Esophagus squamous epithelium (tissue), 5 donors: ENCODE results near the gene MCC. TPM values are rescaled to one million over a fixed set of nuclear protein-coding genes. Genes with fewer than 3 reads are reported as not detected.

Source experiments
- DNase-seq: peaks from one replicate; lab custom pipeline; 2025; lab: John Stamatoyannopoulos, UW
- H3K27ac ChIP-seq, 4 donors: fragments of 200-600 bp; sonication (generic); one replicate each; pipeline ENCODE4 v1.5.1; 2016 to 2019; ENCODE audit warnings: mild to moderate bottlenecking in 1 of 4
- H3K27me3 ChIP-seq, 4 donors: fragments of 200-600 bp; sonication (generic); 1 replicate in 3 of 4; 2 replicates in 1 of 4; pipeline versions ENCODE4 v1.5.1 to v1.6.0; 2017 to 2021; ENCODE audit warnings: antibody characterized with exemption in 1 of 4
- H3K36me3 ChIP-seq, 3 donors: fragments of 200-600 bp; sonication (generic); one replicate each; pipeline ENCODE4 v1.5.1; 2016 to 2019
- H3K4me1 ChIP-seq, 3 donors: fragments of 200-600 bp; sonication (generic); one replicate each; pipeline ENCODE4 v1.5.1; 2017 to 2019
- H3K4me3 ChIP-seq, 4 donors: fragments of 200-600 bp; sonication (generic); 1 replicate in 3 of 4; 2 replicates in 1 of 4; pipeline ENCODE4 v1.5.1; 2016 to 2019; ENCODE audit warnings: mild to moderate bottlenecking in 2 of 4, moderate library complexity in 1 of 4
- H3K9me3 ChIP-seq, 3 donors: fragments of 200-600 bp; sonication (generic); one replicate each; pipeline ENCODE4 v1.5.1; 2016 to 2019
- POLR2A ChIP-seq, 4 donors: fragments of 450-650 bp; IDR thresholded peaks; one replicate each; pipeline ENCODE4 v1.6.1; 2017; ENCODE audit warnings: antibody characterized with exemption in 4 of 4, mild to moderate bottlenecking in 4 of 4, moderate library complexity in 3 of 4
- WGBS, 2 donors: methylation state at CpG; one replicate each; pipeline ENCODE4 v1.1.5; 2018; 5-methylcytosine and 5-hydroxymethylcytosine counted together
- intact Hi-C: fragments of 100-400 bp; cut with DNase I; formaldehyde crosslinking; loops from one replicate; pipeline ENCODE4 v1.15.0; 2022
- total RNA-seq, 4 donors: library from RNA; depleted of rRNA; stranded (reverse); fragments of >200 nt; gene quantifications; one replicate each; pipeline ENCODE4 v1.1.0, GENCODE V29; 2016
- TF ChIP-seq, protein P1 (sequence below), 6 experiments: fragments of 450-650 bp in 4 of 6; fragments of 200-600 bp in 2 of 6; sonication (generic) in 2 of 6; IDR thresholded peaks; one replicate each; pipeline ENCODE4 v1.5.1; 2016 to 2019; ENCODE audit warnings: antibody characterized with exemption in 6 of 6, mild to moderate bottlenecking in 4 of 6, moderate library complexity in 4 of 6
- donor health status: DM: yes; HTN: yes; CAD: no.

MCC gene
- total RNA-seq, 4 donors from 2014 or later = 41.6 to 45.4 (median 43.4) TPM

DNA sequence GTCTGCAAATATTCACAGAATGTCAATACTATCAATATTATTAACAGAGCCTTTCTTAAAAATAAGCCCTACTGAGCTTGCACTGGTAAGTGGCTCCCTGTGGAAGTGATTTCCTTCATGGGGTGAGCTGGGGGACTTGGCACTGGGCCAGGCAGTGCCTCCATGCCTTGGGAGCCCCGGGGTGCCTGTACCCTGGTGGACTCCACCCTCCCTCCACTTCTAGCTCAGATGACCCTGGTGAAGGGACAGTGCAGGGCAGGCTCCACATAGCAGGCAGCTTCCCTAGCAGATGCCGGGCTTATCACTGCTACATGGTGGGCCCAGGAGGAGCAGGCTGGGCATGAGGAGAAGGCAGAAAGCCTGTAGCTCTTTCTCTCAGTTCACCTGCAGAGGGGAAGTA is 392.4 kb downstream of the MCC start:
- peaks cover 0 to 74% (median 0%) of the 10 kb centered on the region in 3 donors for H3K36me3 ChIP-seq
- DNase-seq = no peak
- H3K4me3 ChIP-seq = no peak overlapping the region
- intact Hi-C loops = no loop called here
- no peak overlapping the region for H3K27ac ChIP-seq
- TF ChIP-seq, protein P1, sequence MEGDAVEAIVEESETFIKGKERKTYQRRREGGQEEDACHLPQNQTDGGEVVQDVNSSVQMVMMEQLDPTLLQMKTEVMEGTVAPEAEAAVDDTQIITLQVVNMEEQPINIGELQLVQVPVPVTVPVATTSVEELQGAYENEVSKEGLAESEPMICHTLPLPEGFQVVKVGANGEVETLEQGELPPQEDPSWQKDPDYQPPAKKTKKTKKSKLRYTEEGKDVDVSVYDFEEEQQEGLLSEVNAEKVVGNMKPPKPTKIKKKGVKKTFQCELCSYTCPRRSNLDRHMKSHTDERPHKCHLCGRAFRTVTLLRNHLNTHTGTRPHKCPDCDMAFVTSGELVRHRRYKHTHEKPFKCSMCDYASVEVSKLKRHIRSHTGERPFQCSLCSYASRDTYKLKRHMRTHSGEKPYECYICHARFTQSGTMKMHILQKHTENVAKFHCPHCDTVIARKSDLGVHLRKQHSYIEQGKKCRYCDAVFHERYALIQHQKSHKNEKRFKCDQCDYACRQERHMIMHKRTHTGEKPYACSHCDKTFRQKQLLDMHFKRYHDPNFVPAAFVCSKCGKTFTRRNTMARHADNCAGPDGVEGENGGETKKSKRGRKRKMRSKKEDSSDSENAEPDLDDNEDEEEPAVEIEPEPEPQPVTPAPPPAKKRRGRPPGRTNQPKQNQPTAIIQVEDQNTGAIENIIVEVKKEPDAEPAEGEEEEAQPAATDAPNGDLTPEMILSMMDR (IDR thresholded peaks at IDR 0.05) = no peak
- TF ChIP-seq POLR2A (IDR thresholded peaks at IDR 0.05) = no peak
- H3K9me3 ChIP-seq = no peaks in the 10 kb centered on the region
- H3K27me3 ChIP-seq = no peaks in the 10 kb centered on the region
- peaks cover 2 to 5% (median 2%) of the 10 kb centered on the region in 3 donors for H3K4me1 ChIP-seq
- WGBS, 2 donors = 80% methylated on average over 2 of the region's 2 CpGs; no CpG with 5 or more reads in 1 of the 2 donors

DNA sequence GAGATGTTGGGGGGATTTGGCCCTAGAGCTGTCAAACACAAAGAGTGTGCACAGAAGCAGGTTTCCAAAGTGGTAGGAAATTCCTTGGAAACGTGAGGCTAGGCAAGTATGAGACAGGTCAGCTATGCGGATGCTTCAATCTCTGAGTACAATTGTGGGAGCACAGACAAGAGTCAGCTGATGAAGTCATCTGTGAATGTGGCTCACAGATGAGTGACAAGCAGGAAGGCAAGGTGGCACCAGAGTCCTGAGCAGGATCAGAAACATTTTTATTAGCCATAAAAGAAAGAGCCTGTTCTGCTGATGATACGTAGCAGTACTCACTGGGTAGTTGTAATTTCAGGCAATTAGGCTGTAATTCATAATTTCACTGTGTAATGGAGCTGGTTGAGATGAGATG is 394.7 kb downstream of the MCC start:
- intact Hi-C loops = no loop called here
- Histone ChIP-seq H3K9me3 (no peaks in the 10 kb centered on the region), H3K36me3 (peaks cover 0 to 60% (median 0%) of the 10 kb centered on the region in 3 donors), H3K27ac (no peak overlapping the region), H3K4me1 (peaks cover 11 to 22% (median 12%) of the 10 kb centered on the region in 3 donors), H3K27me3 (no peaks in the 10 kb centered on the region), H3K4me3 (no peak overlapping the region)
- no peak for DNase-seq
- TF ChIP-seq, protein P1 (IDR thresholded peaks at IDR 0.05) = no peak
- TF ChIP-seq POLR2A (IDR thresholded peaks at IDR 0.05) = no peak
- WGBS, 2 donors = 82 to 88% methylated on average over 3 of the region's 3 CpGs

DNA sequence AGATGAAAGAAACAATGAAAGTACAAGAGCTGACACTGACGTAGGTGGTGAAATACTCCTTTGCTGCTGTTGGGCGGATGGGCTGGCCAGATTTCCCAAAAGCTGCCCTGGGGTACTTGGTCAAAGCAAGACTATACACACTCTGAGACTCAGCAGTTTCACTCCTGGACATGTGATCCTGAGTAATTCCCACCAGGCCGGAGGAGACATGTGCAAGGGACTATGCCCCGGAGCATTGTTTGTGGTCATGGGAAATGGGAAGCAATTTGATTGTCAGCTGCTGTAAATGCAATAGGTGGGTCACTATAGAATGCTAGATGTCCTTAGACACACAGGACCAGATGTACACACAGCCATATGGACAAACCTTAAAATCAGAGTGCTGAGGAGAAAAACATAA is 395.6 kb downstream of the MCC start:
- peaks cover 11 to 22% (median 12%) of the 10 kb centered on the region in 3 donors for H3K4me1 ChIP-seq
- H3K27ac ChIP-seq = no peak overlapping the region
- no peaks in the 10 kb centered on the region for H3K9me3 ChIP-seq
- TF ChIP-seq, protein P1 (IDR thresholded peaks at IDR 0.05) = no peak
- no peak for TF ChIP-seq POLR2A (IDR thresholded peaks at IDR 0.05)
- H3K36me3 ChIP-seq = peaks cover 0 to 51% (median 0%) of the 10 kb centered on the region in 3 donors
- no peak for DNase-seq
- intact Hi-C loops = no loop called here
- 52 to 53% methylated on average over 4 of the region's 4 CpGs for WGBS, 2 donors
- H3K27me3 ChIP-seq = no peaks in the 10 kb centered on the region
- no peak overlapping the region for H3K4me3 ChIP-seq

DNA sequence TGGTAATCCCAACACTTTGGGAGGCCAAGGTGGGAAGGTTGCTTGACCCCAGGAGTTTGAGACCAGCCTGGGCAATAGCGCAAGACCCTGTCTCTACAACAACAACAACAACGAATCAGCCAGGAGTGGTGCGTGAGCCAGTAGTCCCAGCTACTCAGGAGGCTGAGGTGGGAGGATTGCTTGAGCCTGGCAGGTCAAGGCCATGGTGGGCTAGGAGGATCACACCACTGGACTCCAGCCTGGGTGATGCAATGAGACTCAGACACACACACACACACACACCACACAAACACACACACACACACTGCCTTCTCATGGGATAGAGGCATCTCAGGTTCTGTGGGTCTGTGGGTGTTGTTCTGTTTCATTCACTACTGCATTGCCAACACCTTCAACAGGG is 396.6 kb downstream of the MCC start:
- Histone ChIP-seq H3K9me3 (no peaks in the 10 kb centered on the region), H3K4me1 (peaks cover 11 to 22% (median 12%) of the 10 kb centered on the region in 3 donors), H3K27me3 (no peaks in the 10 kb centered on the region), H3K27ac (peak overlapping the region in 1 of 4 donors; percentile 7), H3K36me3 (peaks cover 0 to 49% (median 0%) of the 10 kb centered on the region in 3 donors), H3K4me3 (no peak overlapping the region)
- intact Hi-C loops = no loop called here
- TF ChIP-seq, protein P1 (IDR thresholded peaks at IDR 0.05) = no peak
- TF ChIP-seq POLR2A (IDR thresholded peaks at IDR 0.05) = no peak
- 87 to 100% methylated on average over 2 to 3 of the region's 3 CpGs for WGBS, 2 donors
- DNase-seq = no peak

DNA sequence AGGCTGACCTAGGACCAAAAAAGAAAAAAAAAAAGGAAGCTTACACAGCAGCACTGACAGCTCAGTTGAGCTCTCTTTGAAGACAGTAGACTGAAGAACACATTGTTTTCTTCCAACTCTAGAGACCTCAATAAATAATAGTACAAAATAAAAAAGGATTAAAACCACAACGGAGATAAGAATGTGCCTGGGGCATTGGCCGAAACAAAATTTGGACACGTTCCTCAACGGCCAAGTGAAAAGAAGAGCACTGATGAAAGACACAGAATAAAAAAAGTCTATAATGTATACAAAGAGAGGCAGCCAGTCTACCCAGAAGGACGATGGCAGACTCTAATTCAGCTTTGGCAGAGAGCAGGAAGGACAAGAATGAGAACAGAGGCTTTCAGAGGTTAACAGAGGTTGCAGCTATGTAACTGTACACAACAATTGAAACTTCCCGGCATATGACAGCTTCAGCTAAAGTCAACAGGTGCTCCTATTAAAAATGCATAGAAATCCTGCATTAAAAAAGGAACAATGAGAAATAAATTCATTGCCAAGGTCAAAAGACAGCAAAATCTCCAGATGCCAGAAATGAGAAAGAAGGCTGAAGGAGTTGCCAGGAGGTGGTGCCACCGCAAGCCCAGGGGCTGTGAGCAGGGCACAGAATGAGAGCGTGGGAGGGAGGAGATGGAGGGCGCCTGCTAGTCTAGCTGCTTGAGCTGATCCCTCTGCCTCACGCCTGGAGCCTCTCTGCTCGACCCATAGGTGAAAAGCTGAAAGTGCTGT is 397.7 kb downstream of the MCC start:
- no peak for DNase-seq
- TF ChIP-seq POLR2A (IDR thresholded peaks at IDR 0.05) = no peak
- TF ChIP-seq, protein P1 (IDR thresholded peaks at IDR 0.05) = peak in 2 of 6 experiments; percentile 16 to 40
- H3K36me3 ChIP-seq = peaks cover 0 to 49% (median 0%) of the 10 kb centered on the region in 3 donors
- 30 to 33% methylated on average over 11 of the region's 11 CpGs for WGBS, 2 donors
- no peaks in the 10 kb centered on the region for H3K9me3 ChIP-seq
- peaks cover 11 to 22% (median 12%) of the 10 kb centered on the region in 3 donors for H3K4me1 ChIP-seq
- H3K27ac ChIP-seq = peak overlapping the region in 2 of 4 donors; percentile 7 to 13
- H3K27me3 ChIP-seq = no peaks in the 10 kb centered on the region
- intact Hi-C loops = no loop called here
- H3K4me3 ChIP-seq = no peak overlapping the region
